ENCODE data around the gene PIK3R1.

The PIK3R1 gene

GRCh38 chr5:68331192-68332079, 115.9 kb downstream of the PIK3R1 start:
- TF ChIP-seq, protein P1, sequence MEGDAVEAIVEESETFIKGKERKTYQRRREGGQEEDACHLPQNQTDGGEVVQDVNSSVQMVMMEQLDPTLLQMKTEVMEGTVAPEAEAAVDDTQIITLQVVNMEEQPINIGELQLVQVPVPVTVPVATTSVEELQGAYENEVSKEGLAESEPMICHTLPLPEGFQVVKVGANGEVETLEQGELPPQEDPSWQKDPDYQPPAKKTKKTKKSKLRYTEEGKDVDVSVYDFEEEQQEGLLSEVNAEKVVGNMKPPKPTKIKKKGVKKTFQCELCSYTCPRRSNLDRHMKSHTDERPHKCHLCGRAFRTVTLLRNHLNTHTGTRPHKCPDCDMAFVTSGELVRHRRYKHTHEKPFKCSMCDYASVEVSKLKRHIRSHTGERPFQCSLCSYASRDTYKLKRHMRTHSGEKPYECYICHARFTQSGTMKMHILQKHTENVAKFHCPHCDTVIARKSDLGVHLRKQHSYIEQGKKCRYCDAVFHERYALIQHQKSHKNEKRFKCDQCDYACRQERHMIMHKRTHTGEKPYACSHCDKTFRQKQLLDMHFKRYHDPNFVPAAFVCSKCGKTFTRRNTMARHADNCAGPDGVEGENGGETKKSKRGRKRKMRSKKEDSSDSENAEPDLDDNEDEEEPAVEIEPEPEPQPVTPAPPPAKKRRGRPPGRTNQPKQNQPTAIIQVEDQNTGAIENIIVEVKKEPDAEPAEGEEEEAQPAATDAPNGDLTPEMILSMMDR (IDR thresholded peaks at IDR 0.05; ENCODE audit: low read depth, low read length, missing control alignments): no peak
- no peak for DNase-seq (ENCODE audit: extremely low read depth, low read depth)

DNA sequence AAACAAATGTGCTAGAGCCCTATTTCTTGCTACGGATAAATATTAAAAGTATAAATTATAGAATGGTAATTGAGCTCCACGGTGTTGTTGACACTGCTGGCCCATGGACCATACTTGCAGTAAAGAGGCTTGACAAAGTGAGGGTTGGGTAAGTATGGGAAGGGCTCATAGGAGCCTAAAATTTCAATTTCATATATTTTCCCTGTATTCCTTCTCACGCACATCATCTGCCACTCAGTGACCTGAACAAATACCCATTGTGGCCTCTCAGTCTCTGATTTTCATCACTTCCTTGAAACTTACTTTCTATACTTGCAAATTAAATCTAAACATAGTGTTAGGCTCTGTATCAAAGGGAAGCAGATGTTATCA, 116.5 kb downstream of the PIK3R1 start:
- TF ChIP-seq, protein P1 (IDR thresholded peaks at IDR 0.05; ENCODE audit: low read depth, low read length, missing control alignments): no peak
- no peak for DNase-seq (ENCODE audit: extremely low read depth, low read depth)
- H3K4me3 ChIP-seq (replicated peaks; ENCODE audit: low read depth, low read length): no peak overlapping the region

More at GRCh38 chr5:68331192-68332079, 115.9 kb downstream of the PIK3R1 start:
- H3K4me3 ChIP-seq (replicated peaks; ENCODE audit: low read depth, low read length): no peak overlapping the region

- no peak for DNase-seq (ENCODE audit: extremely low read depth, low read depth)
- H3K4me3 ChIP-seq (replicated peaks; ENCODE audit: low read depth, low read length): no peak overlapping the region
- TF ChIP-seq, protein P1 (IDR thresholded peaks at IDR 0.05; ENCODE audit: low read depth, low read length, missing control alignments): no peak
Measured at GRCh38 chr5:68332556-68332955, 117.0 kb downstream of the PIK3R1 start.

GRCh38 chr5:68333649-68334552, 118.3 kb downstream of the PIK3R1 start:
- TF ChIP-seq, protein P1 (IDR thresholded peaks at IDR 0.05; ENCODE audit: low read depth, low read length, missing control alignments): peak; percentile 46
- H3K4me3 ChIP-seq (replicated peaks; ENCODE audit: low read depth, low read length): no peak overlapping the region
- peak; percentile 73 for DNase-seq (ENCODE audit: extremely low read depth, low read depth)

- H3K4me3 ChIP-seq (replicated peaks; ENCODE audit: low read depth, low read length): no peak overlapping the region
- TF ChIP-seq, protein P1 (IDR thresholded peaks at IDR 0.05; ENCODE audit: low read depth, low read length, missing control alignments): no peak
Measured at GRCh38 chr5:68334553-68334886, 119.0 kb downstream of the PIK3R1 start.

GRCh38 chr5:68335075-68335474, 119.5 kb downstream of the PIK3R1 start:
- TF ChIP-seq, protein P1 (IDR thresholded peaks at IDR 0.05; ENCODE audit: low read depth, low read length, missing control alignments): no peak
- H3K4me3 ChIP-seq (replicated peaks; ENCODE audit: low read depth, low read length): no peak overlapping the region
- no peak for DNase-seq (ENCODE audit: extremely low read depth, low read depth)

More at GRCh38 chr5:68334553-68334886, 119.0 kb downstream of the PIK3R1 start:
- DNase-seq (ENCODE audit: extremely low read depth, low read depth): no peak
